Neural cell (in vitro differentiated cells): ENCODE measurements around the gene CYBRD1. TPM values are rescaled to one million over a fixed set of nuclear protein-coding genes. Genes with fewer than 3 reads are reported as not detected.

ENCODE experiments used
- H2AFZ ChIP-seq: fragments of 200-600, 300-800 bp; sonication (generic), shearing (Covaris generic); 2 replicates; pipeline ENCODE4 v1.6.0; 2014; ENCODE audit warnings: low read depth, mild to moderate bottlenecking, antibody characterized with exemption, low read length, moderate library complexity
- H3F3A ChIP-seq: fragments of 200-600 bp; shearing (Covaris generic); 2 replicates; pipeline ENCODE4 v1.6.1; 2016; ENCODE audit warnings: mild to moderate bottlenecking, moderate library complexity, mixed read lengths, antibody characterized with exemption, low read length; ENCODE audit not compliant: insufficient read depth, poor library complexity, severe bottlenecking
- H3K27ac ChIP-seq: fragments of 200-600, 300-800 bp; sonication (generic), shearing (Covaris generic); 2 replicates; pipeline ENCODE4 v1.5.1; 2014; ENCODE audit warnings: mild to moderate bottlenecking, low read length, moderate library complexity
- H3K27me3 ChIP-seq: fragments of 300-800, 200-600 bp; sonication (generic), shearing (Covaris generic); 2 replicates; pipeline ENCODE4 v1.6.0; 2014; ENCODE audit warnings: mild to moderate bottlenecking, low read depth, low read length, moderate library complexity; ENCODE audit not compliant: insufficient read depth
- H3K36me3 ChIP-seq: fragments of 300-800, 200-600 bp; sonication (generic), shearing (Covaris generic); 2 replicates; pipeline ENCODE4 v1.5.1; 2014; ENCODE audit warnings: mild to moderate bottlenecking, antibody characterized with exemption, low read length, moderate library complexity; ENCODE audit not compliant: insufficient read depth
- H3K4me2 ChIP-seq: fragments of 300-800, 200-600 bp; sonication (generic), shearing (Covaris generic); 2 replicates; pipeline ENCODE4 v1.6.0; 2014; ENCODE audit warnings: mild to moderate bottlenecking, low read length
- H3K4me3 ChIP-seq: fragments of 300-800, 200-600 bp; sonication (generic), shearing (Covaris generic); 2 replicates; pipeline ENCODE4 v1.5.1; 2014; ENCODE audit warnings: mild to moderate bottlenecking, low read length, moderate library complexity
- H3K79me2 ChIP-seq: fragments of 200-600 bp; shearing (Covaris generic); replicated peaks from 2 replicates; pipeline ENCODE4 v1.6.0; 2014; ENCODE audit warnings: mild to moderate bottlenecking, low read length, moderate library complexity; ENCODE audit not compliant: insufficient read depth
- H3K9ac ChIP-seq: fragments of 300-800, 200-600 bp; sonication (generic), shearing (Covaris generic); 2 replicates; pipeline ENCODE4 v1.6.1; 2016; ENCODE audit warnings: mild to moderate bottlenecking, low read length, mixed read lengths
- H3K9me2 ChIP-seq: fragments of 200-600 bp; shearing (Covaris generic); 2 replicates; pipeline ENCODE4 v1.6.1; 2016; ENCODE audit warnings: mild to moderate bottlenecking, low read length, mixed read lengths; ENCODE audit not compliant: insufficient read depth
- H3K9me3 ChIP-seq: fragments of 200-600, 300-800 bp; sonication (generic), shearing (Covaris generic); 2 replicates; pipeline ENCODE4 v1.6.1; 2016; ENCODE audit warnings: mild to moderate bottlenecking, mixed run types, low read length, moderate library complexity, mixed read lengths
- H4K20me1 ChIP-seq: fragments of 200-600 bp; shearing (Covaris generic); 2 replicates; pipeline ENCODE4 v1.6.1; 2016; ENCODE audit warnings: mild to moderate bottlenecking, mixed run types; ENCODE audit not compliant: insufficient read depth
- EP300 ChIP-seq: fragments of 450-650 bp; conservative IDR thresholded peaks from 2 replicates; pipeline ENCODE4 v1.6.1; 2014; ENCODE audit warnings: antibody characterized with exemption, mild to moderate bottlenecking, moderate library complexity; ENCODE audit not compliant: poor library complexity, severe bottlenecking
- EZH2 ChIP-seq: fragments of 200-600, 300-800 bp; shearing (Covaris generic), sonication (generic); IDR thresholded peaks from 2 replicates; pipeline ENCODE4 v1.6.1; 2014; ENCODE audit warnings: antibody characterized with exemption, low read length, borderline replicate concordance, mild to moderate bottlenecking; ENCODE audit not compliant: insufficient read depth, poor library complexity, severe bottlenecking
- MXI1 ChIP-seq: fragments of 450-650 bp; conservative IDR thresholded peaks from 2 replicates; pipeline ENCODE4 v1.6.1; 2014; ENCODE audit warnings: antibody characterized with exemption, mild to moderate bottlenecking; ENCODE audit not compliant: poor library complexity, severe bottlenecking
- POLR2AphosphoS5 ChIP-seq: IDR thresholded peaks from 2 replicates; pipeline ENCODE4 v1.6.1; 2012
- RAD21 ChIP-seq: fragments of 450-650 bp; conservative IDR thresholded peaks from 2 replicates; pipeline ENCODE4 v1.6.1; 2014; ENCODE audit warnings: antibody characterized with exemption, mild to moderate bottlenecking, moderate library complexity
- SMC3 ChIP-seq: fragments of 450-650 bp; conservative IDR thresholded peaks from 2 replicates; pipeline ENCODE4 v1.6.1; 2014; ENCODE audit warnings: antibody characterized with exemption, mild to moderate bottlenecking, moderate library complexity; ENCODE audit not compliant: poor library complexity
- TAF1 ChIP-seq: IDR thresholded peaks from 2 replicates; pipeline ENCODE4 v1.6.1; 2012; ENCODE audit warnings: low read depth
- polyA plus RNA-seq: library from polyadenylated mRNA; depleted of rRNA; stranded (reverse); fragments of >200 nt; gene quantifications from 2 replicates; pipeline ENCODE4 v1.2.3, GENCODE V29; 2014
- TF ChIP-seq, protein P1 (sequence below): fragments of 450-650 bp; IDR thresholded peaks from 2 replicates; pipeline ENCODE4 v1.5.1; 2014; ENCODE audit warnings: antibody characterized with exemption, mild to moderate bottlenecking, moderate library complexity; ENCODE audit not compliant: poor library complexity, severe bottlenecking
- TF ChIP-seq, protein P2 (sequence below): IDR thresholded peaks from 2 replicates; pipeline ENCODE4 v1.6.1; 2012; ENCODE audit warnings: borderline replicate concordance

The CYBRD1 gene
- polyA plus RNA-seq, 1 donor from 2014 or later: 0.10 TPM

DNA sequence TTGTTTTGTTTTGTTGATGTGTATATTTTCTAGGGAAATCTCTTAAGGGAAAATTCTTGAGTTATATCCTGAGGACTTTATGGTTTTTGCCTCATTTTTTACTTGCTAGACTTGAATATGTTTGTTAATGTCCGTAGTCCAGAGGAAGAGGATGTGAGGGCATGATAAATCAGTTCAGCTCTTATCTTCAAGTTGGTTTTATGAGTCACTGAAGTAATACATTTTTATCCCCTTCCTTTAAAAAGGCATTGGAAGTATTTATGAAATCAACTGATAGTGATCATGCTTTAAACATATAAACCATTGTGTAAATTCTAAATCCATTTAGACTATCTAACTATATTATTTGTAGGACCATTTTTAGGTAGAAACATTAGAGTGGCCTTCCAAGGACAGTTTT lies 43.9 kb upstream of the CYBRD1 start:
- no peaks in the 10 kb centered on the region for H3K27me3 ChIP-seq
- H4K20me1 ChIP-seq: no peaks in the 10 kb centered on the region
- H2AFZ ChIP-seq: no peak overlapping the region
- no peak overlapping the region for H3K9ac ChIP-seq
- no peak for TF ChIP-seq POLR2AphosphoS5
- no peaks in the 10 kb centered on the region for H3K9me2 ChIP-seq
- no peaks in the 10 kb centered on the region for H3K9me3 ChIP-seq
- H3K4me3 ChIP-seq: no peak overlapping the region
- H3F3A ChIP-seq: no peaks in the 10 kb centered on the region
- H3K4me2 ChIP-seq: no peak overlapping the region
- H3K36me3 ChIP-seq: no peaks in the 10 kb centered on the region
- H3K79me2 ChIP-seq: no peaks in the 10 kb centered on the region
- H3K27ac ChIP-seq: no peak overlapping the region

DNA sequence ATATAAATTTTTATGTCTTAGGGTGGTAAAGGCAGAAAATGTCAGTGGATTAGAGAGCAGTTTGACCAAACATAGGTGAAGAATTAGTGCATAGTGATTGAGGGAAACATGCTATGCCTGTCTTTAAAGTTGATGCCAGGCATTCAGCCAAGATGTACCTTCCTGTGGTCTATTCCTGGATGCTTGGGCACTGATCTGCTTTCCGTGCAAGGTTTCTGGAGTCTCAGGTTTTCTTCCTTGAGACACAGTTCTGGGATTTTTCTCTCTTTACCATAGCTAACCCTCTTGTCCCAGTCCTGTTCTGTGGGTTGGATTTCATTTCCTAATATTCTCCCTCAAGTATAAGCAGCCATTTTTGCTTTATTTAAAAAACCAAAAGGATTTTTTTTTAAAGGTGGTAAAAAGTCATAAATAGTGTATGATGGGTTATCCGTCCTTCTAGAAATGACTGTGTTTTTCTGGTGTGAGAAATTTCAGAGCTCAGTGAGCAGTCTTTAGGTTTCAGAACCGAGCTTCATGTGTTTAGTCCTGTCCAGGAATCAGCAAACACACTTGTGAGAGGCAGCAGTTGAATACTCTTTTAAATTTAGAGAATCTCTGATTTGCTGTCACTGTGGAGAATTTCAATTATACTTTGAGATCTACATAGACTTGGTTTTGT lies 43.0 kb upstream of the CYBRD1 start:
- Histone ChIP-seq H3K27ac (no peak overlapping the region), H3K4me2 (no peak overlapping the region), H3K79me2 (no peaks in the 10 kb centered on the region)

More for the DNA sequence above, 43.0 kb upstream of the CYBRD1 start:
- Histone ChIP-seq H3K9me3 (no peaks in the 10 kb centered on the region), H3K4me3 (no peak overlapping the region), H3K36me3 (no peaks in the 10 kb centered on the region), H2AFZ (no peak overlapping the region), H3K9ac (no peak overlapping the region), H3F3A (no peaks in the 10 kb centered on the region), H3K9me2 (no peaks in the 10 kb centered on the region), H3K27me3 (no peaks in the 10 kb centered on the region), H4K20me1 (no peaks in the 10 kb centered on the region)
- TF ChIP-seq RAD21 (no peak), TAF1 (no peak), SMC3 (no peak), EZH2 (no peak), POLR2AphosphoS5 (no peak), MXI1 (no peak), EP300 (no peak)
- TF ChIP-seq, protein P1, sequence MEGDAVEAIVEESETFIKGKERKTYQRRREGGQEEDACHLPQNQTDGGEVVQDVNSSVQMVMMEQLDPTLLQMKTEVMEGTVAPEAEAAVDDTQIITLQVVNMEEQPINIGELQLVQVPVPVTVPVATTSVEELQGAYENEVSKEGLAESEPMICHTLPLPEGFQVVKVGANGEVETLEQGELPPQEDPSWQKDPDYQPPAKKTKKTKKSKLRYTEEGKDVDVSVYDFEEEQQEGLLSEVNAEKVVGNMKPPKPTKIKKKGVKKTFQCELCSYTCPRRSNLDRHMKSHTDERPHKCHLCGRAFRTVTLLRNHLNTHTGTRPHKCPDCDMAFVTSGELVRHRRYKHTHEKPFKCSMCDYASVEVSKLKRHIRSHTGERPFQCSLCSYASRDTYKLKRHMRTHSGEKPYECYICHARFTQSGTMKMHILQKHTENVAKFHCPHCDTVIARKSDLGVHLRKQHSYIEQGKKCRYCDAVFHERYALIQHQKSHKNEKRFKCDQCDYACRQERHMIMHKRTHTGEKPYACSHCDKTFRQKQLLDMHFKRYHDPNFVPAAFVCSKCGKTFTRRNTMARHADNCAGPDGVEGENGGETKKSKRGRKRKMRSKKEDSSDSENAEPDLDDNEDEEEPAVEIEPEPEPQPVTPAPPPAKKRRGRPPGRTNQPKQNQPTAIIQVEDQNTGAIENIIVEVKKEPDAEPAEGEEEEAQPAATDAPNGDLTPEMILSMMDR: no peak
- TF ChIP-seq, protein P2, sequence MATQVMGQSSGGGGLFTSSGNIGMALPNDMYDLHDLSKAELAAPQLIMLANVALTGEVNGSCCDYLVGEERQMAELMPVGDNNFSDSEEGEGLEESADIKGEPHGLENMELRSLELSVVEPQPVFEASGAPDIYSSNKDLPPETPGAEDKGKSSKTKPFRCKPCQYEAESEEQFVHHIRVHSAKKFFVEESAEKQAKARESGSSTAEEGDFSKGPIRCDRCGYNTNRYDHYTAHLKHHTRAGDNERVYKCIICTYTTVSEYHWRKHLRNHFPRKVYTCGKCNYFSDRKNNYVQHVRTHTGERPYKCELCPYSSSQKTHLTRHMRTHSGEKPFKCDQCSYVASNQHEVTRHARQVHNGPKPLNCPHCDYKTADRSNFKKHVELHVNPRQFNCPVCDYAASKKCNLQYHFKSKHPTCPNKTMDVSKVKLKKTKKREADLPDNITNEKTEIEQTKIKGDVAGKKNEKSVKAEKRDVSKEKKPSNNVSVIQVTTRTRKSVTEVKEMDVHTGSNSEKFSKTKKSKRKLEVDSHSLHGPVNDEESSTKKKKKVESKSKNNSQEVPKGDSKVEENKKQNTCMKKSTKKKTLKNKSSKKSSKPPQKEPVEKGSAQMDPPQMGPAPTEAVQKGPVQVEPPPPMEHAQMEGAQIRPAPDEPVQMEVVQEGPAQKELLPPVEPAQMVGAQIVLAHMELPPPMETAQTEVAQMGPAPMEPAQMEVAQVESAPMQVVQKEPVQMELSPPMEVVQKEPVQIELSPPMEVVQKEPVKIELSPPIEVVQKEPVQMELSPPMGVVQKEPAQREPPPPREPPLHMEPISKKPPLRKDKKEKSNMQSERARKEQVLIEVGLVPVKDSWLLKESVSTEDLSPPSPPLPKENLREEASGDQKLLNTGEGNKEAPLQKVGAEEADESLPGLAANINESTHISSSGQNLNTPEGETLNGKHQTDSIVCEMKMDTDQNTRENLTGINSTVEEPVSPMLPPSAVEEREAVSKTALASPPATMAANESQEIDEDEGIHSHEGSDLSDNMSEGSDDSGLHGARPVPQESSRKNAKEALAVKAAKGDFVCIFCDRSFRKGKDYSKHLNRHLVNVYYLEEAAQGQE: no peak
